Right ventricle myocardium inferior (tissue), 1 donor: ENCODE results near the gene RPL37A. TPM values are rescaled to one million over a fixed set of nuclear protein-coding genes. Genes with fewer than 3 reads are reported as not detected.
A peak's percentile ranks its signal among the peaks of the same experiment; 100 is the strongest.

Source experiments
- ATAC-seq: fragments of 200-7000 bp; cut with Tn5 transposase; one replicate; pipeline ENCODE4 v1.9.1; 2020; ENCODE audit warnings: mild to moderate bottlenecking, moderate library complexity
- DNase-seq: peaks from one replicate; pipeline ENCODE4 v3.0.0; 2021; ENCODE audit errors: missing footprints
- intact Hi-C: fragments of 100-400 bp; cut with DNase I; formaldehyde crosslinking; loops from one replicate; pipeline ENCODE4 v1.11.0; 2022
- long read RNA-seq: library from polyadenylated mRNA; unstranded; transcript quantifications from one replicate; pipeline ENCODE4 v2.0.0, GENCODE V29; 2021
- total RNA-seq: library from RNA; stranded (reverse); fragmentation: NEBNext Ultra II Directional; extraction: Animal tissue kit (Norgen Biotek cat#: 25700); gene quantifications from one replicate; pipeline ENCODE4 v1.2.1, GENCODE V29; 2021
- donor health status: DM: no; HTN: yes; CAD: no; lungs with severe emphysema.

The RPL37A gene
- 2,083 TPM for total RNA-seq
- long read RNA-seq, transcript RPL37A-210 (4 exons, 3,647 nt), result major isoform, 238 of 264 reads
- long read RNA-seq, transcript RPL37A-201 (3 exons, 742 nt), result minor isoform, 14 of 264 reads
- long read RNA-seq, partial matches to known transcripts, result 11 of 264 reads
- long read RNA-seq, other reads (novel, unspliced or antisense), result 1 of 264 reads

DNA sequence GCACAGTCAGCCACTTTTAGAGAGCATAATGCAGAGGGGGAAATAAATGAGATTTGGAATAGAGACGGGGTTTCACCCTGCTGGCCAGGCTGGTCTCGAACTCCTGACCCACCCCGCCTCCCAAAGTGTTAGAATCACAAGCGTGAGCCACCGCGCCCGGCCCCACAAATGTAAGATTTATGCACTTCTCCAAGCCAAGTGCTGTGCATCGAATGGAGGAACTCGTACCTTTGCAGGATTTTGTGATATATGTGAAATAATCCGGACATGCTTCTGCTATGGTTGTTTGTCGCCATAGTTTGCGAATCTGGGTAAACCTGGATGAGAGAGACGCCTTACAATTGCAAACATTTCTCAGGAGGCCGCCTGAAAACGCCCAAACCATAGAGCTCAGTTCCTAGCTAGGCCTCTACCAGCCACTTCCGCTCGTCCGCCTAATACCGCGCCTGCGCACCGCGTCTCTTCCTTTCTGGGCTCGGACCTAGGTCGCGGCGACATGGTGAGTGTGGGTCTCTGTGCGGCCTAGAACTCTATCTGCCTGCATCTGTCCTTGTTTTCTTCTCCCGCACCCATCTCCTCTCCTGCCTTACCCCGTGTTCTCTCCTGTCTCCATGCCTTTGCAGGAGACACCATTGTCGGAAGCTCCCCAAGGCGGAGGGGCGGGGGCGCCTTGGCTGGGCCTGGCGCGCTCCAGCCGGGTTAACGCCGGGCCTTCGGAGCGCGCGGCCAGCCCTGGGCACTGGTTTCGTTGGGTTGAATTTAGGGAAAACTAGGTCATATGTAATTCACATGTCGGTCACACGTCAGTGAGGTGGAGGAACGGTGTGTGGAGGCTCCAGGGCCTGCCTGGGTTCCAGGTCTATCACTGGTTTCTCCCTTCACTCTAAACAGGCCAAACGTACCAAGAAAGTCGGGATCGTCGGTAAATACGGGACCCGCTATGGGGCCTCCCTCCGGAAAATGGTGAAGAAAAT, at the start of gene RPL37A:
Gene RPL37A, plus strand, starts transcription at position 466 of the 974 bp plus-strand sequence. Its CDS starts 31 bp downstream, at position 497.
- ATAC-seq, result peak; percentile 97
- intact Hi-C loops, result no loop called here
- DNase-seq, result peak; percentile 95

GRCh38 chr2:216450346-216450745, 48.3 kb upstream of the RPL37A start:
- intact Hi-C loops, result no loop called here
- no peak for DNase-seq
- ATAC-seq, result no peak

DNA sequence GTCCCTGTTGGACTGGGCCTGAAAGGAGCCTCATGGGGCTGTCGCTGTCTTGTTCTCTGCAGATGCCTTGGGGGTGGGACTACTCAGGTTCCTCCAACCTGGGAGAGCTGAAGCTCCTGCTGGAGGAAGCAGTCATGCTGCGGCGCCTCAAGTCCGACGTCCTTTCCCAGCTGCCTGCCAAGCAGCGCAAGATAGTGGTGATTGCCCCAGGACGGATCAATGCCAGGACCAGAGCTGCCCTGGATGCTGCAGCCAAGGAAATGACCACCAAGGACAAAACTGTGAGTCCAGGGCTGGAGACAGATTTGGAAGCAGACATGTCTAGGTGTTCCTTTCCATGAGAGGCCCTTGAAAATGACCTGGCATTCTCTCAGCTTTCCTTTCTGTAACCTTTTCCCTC, 47.9 kb upstream of the RPL37A start:
- DNase-seq (no peak), ATAC-seq (peak; percentile 34)
- intact Hi-C loops, result no loop called here

DNA sequence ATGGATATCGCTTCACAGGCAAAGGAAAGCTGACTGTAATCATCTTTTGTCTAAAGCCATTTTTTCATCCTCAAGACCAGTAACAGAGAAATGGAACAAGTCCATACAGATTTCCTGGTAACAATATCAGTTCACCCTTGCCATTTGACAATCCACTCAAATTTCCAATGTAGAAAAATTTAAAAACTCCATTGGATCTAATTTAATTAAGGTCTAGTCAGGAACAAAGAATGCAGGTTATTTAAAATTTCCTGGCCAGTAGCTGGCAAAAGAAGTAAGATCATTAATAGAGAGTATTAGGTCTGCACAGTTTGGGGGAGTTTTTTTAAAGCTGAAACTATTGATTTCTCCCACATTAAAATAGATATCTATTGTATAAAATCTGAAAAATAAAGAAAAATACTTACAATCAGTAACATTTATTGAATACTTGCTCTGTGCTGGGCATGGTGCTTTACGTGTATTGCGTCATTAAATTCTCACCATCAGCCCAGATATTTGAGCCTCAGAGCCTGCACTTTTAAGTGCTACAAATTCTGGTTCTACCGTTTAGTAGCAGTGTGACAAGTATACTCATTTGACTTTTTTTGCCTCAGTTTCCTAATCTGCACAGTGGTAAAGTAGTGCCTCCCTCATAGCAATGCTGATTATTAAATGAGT, 44.6 kb upstream of the RPL37A start:
- ATAC-seq, result no peak
- intact Hi-C loops, result no loop called here

GRCh38 chr2:216463148-216463547, 35.5 kb upstream of the RPL37A start:
- intact Hi-C loops, result no loop called here
- ATAC-seq, result no peak
- DNase-seq, result no peak

More for the DNA sequence above, 44.6 kb upstream of the RPL37A start:
- no peak for DNase-seq

DNA sequence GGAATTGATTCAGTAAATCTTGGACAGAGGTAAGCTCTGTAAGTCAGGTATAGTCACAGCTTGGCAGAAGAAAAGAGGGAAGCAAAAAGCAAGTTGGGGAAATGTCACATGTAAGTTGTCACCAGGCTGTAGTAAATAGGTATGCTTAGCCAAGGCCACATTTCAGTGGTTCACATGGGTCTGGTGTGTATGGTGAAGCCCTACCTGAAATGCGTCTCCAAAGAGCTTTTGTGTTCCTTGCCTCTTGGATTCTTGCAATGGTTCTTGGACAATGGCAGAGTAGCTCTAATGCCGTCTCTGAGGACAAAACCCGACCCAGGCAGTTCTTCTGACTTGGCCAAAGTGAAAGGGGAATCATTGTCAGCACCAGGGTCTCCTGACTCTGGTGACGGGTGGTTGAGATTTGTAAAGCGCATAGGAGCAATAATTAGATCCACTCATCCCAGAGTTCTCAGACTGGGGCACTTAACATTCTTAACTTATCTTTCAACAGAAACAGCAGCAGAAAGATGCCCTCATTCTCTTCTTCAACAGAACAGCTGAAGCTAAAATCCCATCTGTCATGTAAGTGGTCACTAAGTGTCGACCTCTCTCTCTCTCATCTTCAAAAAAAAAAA, 34.4 kb upstream of the RPL37A start:
- intact Hi-C loops, result no loop called here
- no peak for DNase-seq
- peak; percentile 85 for ATAC-seq

- DNase-seq (no peak), ATAC-seq (no peak)
- intact Hi-C loops, result loop anchor here (5.0 kb wide), 1 partner anchor 48 kb away; no protein-coding TSS in a partner anchor
Measured at GRCh38 chr2:216465579-216466195, 33.0 kb upstream of the RPL37A start.

DNA sequence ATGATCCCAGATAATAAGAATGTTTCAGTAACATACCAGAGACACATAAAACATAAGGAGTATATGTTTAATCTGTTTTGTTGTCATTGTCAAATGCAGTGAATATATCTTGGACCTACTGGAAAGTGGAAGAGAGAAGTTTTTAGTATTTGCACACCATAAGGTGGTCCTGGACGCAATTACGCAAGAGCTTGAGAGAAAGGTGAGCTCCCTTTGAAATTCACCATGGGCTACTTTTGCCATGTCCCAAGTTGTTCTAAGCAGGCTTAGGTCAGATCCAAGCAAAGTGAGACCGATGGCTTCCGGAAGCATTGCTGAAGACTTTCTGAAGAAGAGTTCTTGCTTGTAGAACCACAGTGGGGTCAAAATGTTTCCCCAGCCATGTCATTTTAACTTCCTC, 30.8 kb upstream of the RPL37A start:
- DNase-seq (no peak), ATAC-seq (no peak)
- intact Hi-C loops, result loop anchor here (5.0 kb wide), 1 partner anchor 51 kb away; no protein-coding TSS in a partner anchor

- intact Hi-C loops, result loop anchor here (5.0 kb wide), 1 partner anchor 52 kb away; no protein-coding TSS in a partner anchor
- no peak for ATAC-seq
- DNase-seq, result no peak
Measured at GRCh38 chr2:216469661-216470060, 29.0 kb upstream of the RPL37A start.

GRCh38 chr2:216473187-216473586, 25.5 kb upstream of the RPL37A start:
- no peak for ATAC-seq
- intact Hi-C loops, result no loop called here
- no peak for DNase-seq

DNA sequence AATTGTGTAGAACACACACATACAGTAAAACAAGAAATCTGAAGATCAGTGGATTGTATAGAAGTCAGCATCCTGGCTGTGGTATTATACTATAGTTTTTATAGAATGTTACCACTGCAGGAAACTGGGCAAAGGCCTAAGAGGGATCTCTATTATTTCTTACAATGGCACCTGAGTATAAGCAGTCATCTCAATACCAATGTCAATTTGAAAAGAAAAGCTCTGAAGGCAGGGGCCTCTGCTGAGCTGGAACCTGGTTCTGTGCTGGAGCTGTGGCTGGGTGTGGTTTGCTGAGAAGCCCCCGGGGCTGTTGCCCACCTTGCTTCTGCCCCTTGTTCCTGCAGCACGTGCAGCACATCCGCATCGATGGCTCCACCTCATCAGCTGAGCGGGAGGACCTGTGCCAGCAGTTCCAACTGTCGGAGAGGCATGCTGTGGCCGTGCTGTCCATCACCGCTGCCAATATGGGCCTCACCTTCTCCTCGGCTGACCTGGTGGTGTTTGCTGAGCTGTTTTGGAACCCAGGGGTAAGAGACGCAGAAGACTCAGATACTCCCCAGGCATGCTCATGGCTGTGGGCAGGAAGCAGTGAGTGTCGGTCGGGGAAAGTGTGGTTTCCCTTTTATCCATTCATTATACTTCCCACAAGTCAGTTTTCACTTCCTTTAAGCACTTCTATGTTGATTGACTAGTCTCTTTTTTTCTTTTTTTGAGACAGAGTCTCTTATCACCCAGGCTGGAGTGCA, 23.5 kb upstream of the RPL37A start:
- DNase-seq (no peak), ATAC-seq (no peak)
- intact Hi-C loops, result no loop called here

DNA sequence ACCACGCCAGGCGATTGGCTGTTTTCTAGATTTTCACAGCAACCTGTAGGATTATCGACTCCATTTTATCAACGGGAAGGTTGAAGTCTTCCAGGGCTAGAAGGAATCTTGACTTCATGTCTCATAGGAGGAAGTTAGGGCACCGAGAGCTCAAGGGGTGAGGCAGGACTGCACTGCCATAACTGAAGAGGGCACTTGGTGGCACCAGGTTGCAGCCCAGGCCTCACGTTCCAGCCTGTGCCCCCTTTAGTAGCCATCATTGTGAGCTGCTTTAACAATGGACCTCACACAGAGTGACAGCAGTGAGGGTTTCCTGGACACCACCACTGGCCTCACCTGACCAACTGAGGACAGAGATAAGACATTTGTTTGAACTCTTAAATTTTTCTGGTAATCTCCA, 22.9 kb upstream of the RPL37A start:
- intact Hi-C loops, result no loop called here
- DNase-seq (no peak), ATAC-seq (no peak)

- ATAC-seq, result no peak
- no peak for DNase-seq
Measured at GRCh38 chr2:216477283-216478035, 21.2 kb upstream of the RPL37A start.

DNA sequence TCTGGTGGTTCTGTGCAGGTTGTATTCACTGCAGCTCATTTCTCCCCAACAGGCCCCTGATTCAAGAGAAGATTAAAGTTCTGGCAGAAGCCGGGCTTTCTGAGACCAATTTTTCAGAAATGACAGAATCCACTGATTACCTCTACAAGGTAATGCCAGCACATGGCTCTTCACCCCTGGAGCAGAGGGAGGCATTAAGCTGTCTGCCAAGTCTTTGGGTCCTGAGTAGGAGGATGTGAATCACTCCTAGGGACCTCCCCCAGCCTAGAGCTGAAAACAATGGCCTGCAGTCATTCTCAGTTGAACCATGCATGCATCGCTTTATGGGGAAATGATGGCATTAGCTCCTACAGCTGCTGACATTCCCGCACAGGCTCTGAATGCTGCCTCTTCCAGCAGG, 20.5 kb upstream of the RPL37A start:
- DNase-seq, result no peak
- no peak for ATAC-seq
- intact Hi-C loops, result no loop called here

More at GRCh38 chr2:216477283-216478035, 21.2 kb upstream of the RPL37A start:
- intact Hi-C loops, result no loop called here

- intact Hi-C loops, result no loop called here
- ATAC-seq, result no peak
- DNase-seq, result no peak
Measured at GRCh38 chr2:216478791-216479190, 19.9 kb upstream of the RPL37A start.

- intact Hi-C loops, result no loop called here
- ATAC-seq (no peak), DNase-seq (no peak)
Measured at GRCh38 chr2:216480221-216480620, 18.4 kb upstream of the RPL37A start.

DNA sequence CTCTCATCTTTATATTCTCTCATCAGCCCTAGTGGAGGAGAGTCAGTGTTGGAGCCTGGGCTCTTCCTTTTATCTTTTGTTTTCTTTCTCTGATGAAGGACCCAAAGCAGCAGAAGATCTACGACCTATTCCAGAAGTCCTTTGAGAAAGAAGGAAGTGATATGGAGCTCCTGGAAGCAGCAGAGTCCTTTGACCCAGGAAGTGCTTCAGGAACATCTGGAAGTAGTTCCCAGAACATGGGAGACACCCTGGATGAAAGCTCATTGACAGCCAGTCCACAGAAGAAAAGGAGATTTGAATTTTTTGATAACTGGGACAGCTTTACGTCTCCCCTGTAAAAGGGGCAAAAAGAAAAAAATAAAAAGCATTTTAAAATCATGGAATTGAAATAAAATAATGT, 16.0 kb upstream of the RPL37A start:
- DNase-seq (no peak), ATAC-seq (no peak)
- intact Hi-C loops, result no loop called here
